GM12878 (cell line): ENCODE results near the gene HHIPL1. TPM values are rescaled to one million over a fixed set of nuclear protein-coding genes. Genes with fewer than 3 reads are reported as not detected.

Experiments used
- ATAC-seq: fragments of 200-7000 bp; cut with Tn5 transposase; 3 replicates; pipeline ENCODE4 v1.9.1; 2020; ENCODE audit warnings: mild to moderate bottlenecking, moderate library complexity
- BruUV-seq: library from RNA; stranded (reverse); fragments of 400-500 nt; replicated peaks from 2 replicates; lab custom pipeline; 2021; lab: Mats Ljungman, UMichigan
- CTCF ChIA-PET: fragments of 300-600 bp; sonication (Branson Sonifier 250); formaldehyde crosslinking; extraction: SDS; loops from one replicate; lab custom pipeline; 2021; ENCODE audit warnings: inconsistent platforms; lab: Yijun Ruan, JAX
- POLR2A ChIA-PET: fragments of 350-600 bp; formaldehyde crosslinking; extraction: SDS; loops from one replicate; lab custom pipeline; 2021; ENCODE audit warnings: inconsistent platforms; lab: Charles Lee
- RAD21 ChIA-PET: fragments of 300-600 bp; sonication (Branson Sonifier 250); formaldehyde crosslinking; loops from one replicate; lab custom pipeline; 2023; ENCODE audit warnings: antibody characterized with exemption; ENCODE audit not compliant: unreplicated experiment; lab: Charles Lee
- SMC1A ChIA-PET: fragments of 300-600 bp; sonication (Branson Sonifier 250); formaldehyde crosslinking; loops from one replicate; lab custom pipeline; 2023; ENCODE audit not compliant: unreplicated experiment, uncharacterized antibody; lab: Charles Lee
- DNase-seq: peaks from one replicate; pipeline ENCODE4 v3.0.0-alpha.2; 2011; ENCODE audit warnings: low read depth, low spot score
- FAIRE-seq: peaks from 3 replicates; lab custom pipeline; 2011; peaks lifted over from hg19 to GRCh38; lab: Jason Lieb, UNC
- H2AFZ ChIP-seq: 2 replicates; pipeline ENCODE4 v1.6.0; 2011; ENCODE audit warnings: low read depth, low read length, control low read depth; ENCODE audit not compliant: control insufficient read depth
- H3K27ac ChIP-seq: 2 replicates; pipeline ENCODE4 v1.5.1; 2011; ENCODE audit warnings: control low read depth; ENCODE audit not compliant: control insufficient read depth, insufficient read depth
- H3K27me3 ChIP-seq, 2 experiments: replicated peaks in 1 of 2; 2 replicates each; pipeline versions ENCODE4 v1.6.0 to v1.6.1; 2011; ENCODE audit warnings: low read length in 1 of 2; ENCODE audit not compliant: control insufficient read depth in 2 of 2, insufficient read depth in 2 of 2
- H3K36me3 ChIP-seq, 2 experiments: 2 replicates each; pipeline ENCODE4 v1.5.1; 2011; ENCODE audit warnings: low read length in 1 of 2; ENCODE audit not compliant: control insufficient read depth in 2 of 2, insufficient read depth in 2 of 2
- H3K4me1 ChIP-seq: 2 replicates; pipeline ENCODE4 v1.6.1; 2011; ENCODE audit warnings: mild to moderate bottlenecking, low read length, moderate library complexity, mixed read lengths; ENCODE audit not compliant: control insufficient read depth, insufficient read depth
- H3K4me2 ChIP-seq: 2 replicates; pipeline ENCODE4 v1.6.0; 2011; ENCODE audit warnings: control low read depth; ENCODE audit not compliant: control insufficient read depth, insufficient read depth
- H3K4me3 ChIP-seq: fragments of 200-600 bp; sonication (generic); 2 replicates; pipeline ENCODE4 v1.5.1; 2016
- H3K79me2 ChIP-seq: 2 replicates; pipeline ENCODE4 v1.6.0; 2011; ENCODE audit warnings: low read length; ENCODE audit not compliant: control insufficient read depth, insufficient read depth
- H3K9ac ChIP-seq: 2 replicates; pipeline ENCODE4 v1.8.0; 2011; ENCODE audit warnings: low read length, control low read depth, mixed read lengths; ENCODE audit not compliant: control insufficient read depth, insufficient read depth
- H3K9me3 ChIP-seq: replicated peaks from 3 replicates; pipeline ENCODE4 v1.5.1; 2011; ENCODE audit warnings: mild to moderate bottlenecking, low read length; ENCODE audit not compliant: control insufficient read depth, insufficient read depth
- H4K20me1 ChIP-seq: 2 replicates; pipeline ENCODE4 v1.6.0; 2011; ENCODE audit not compliant: control insufficient read depth, insufficient read depth
- EED ChIP-seq: sonication (generic); IDR thresholded peaks from 2 replicates; pipeline ENCODE4 v1.6.1; 2016; ENCODE audit warnings: antibody characterized with exemption, low read depth
- HDAC2 ChIP-seq: fragments of 200-600 bp; sonication (generic); IDR thresholded peaks from 2 replicates; pipeline ENCODE4 v1.6.1; 2017
- RB1 ChIP-seq: fragments of 450-650 bp; formaldehyde crosslinking; IDR thresholded peaks from 2 replicates; pipeline ENCODE4 v1.6.1; 2017; ENCODE audit warnings: mild to moderate bottlenecking, borderline replicate concordance
- SMAD1 ChIP-seq: fragments of 450-650 bp; IDR thresholded peaks from 2 replicates; pipeline ENCODE4 v1.6.1; 2018; ENCODE audit warnings: mild to moderate bottlenecking, low read depth; ENCODE audit not compliant: partially characterized antibody
- YY1 ChIP-seq: IDR thresholded peaks from 2 replicates; pipeline ENCODE4 v1.6.1; 2011; ENCODE audit warnings: low read depth, mild to moderate bottlenecking, low read length
- WGBS: methylation state at CpG from one replicate; pipeline ENCODE4 v1.1.6; 2016; ENCODE audit warnings: low lambda C conversion rate; ENCODE audit not compliant: insufficient replicate concordance, insufficient coverage; ENCODE audit errors: missing lambda C conversion rate; 5-methylcytosine and 5-hydroxymethylcytosine counted together
- in situ Hi-C: fragments of 300-500 bp; cut with MboI; formaldehyde crosslinking; loops from 9 replicates; pipeline ENCODE4 v1.14.3; 2018; ENCODE audit warnings: mixed read lengths
- intact Hi-C: fragments of 100-400 bp; cut with micrococcal nuclease; formaldehyde crosslinking; loops from one replicate; pipeline ENCODE4 v1.14.2; 2022; ENCODE audit not compliant: unreplicated experiment
- polyA plus RNA-seq, 11 experiments: library from polyadenylated mRNA; depleted of rRNA in 4 of 11; unstranded in 6 of 11; stranded (reverse) in 5 of 11; fragments of >200 nt; fragmentation: Nextera tagmentation in 4 of 11; fragmentation: Illumina TruSeq in 1 of 11; extraction: Ambion mirVana in 4 of 11; extraction: Trizol in 1 of 11; gene quantifications; 1 replicate in 1 of 11; 2 replicates in 10 of 11; pipeline versions ENCODE4 v1.2.1 to v1.2.3, GENCODE V29; 2011 to 2016; ENCODE audit warnings: inconsistent platforms in 2 of 11, missing spikeins in 2 of 11, low read depth in 1 of 11
- total RNA-seq, 4 experiments: library from RNA; depleted of rRNA in 3 of 4; stranded (reverse); fragments of >200 nt in 3 of 4; fragmentation: Illumina TruSeq in 1 of 4; extraction: Trizol in 1 of 4; gene quantifications; 2 replicates each; pipeline versions ENCODE4 v1.2.1 to v1.2.3, GENCODE V29; 2013 to 2021
- TF ChIP-seq, protein P1 (sequence below): fragments of 450-650 bp; IDR thresholded peaks from 2 replicates; pipeline ENCODE4 v1.6.1; 2017; ENCODE audit warnings: low read depth, mild to moderate bottlenecking, moderate library complexity
- TF ChIP-seq, protein P2 (sequence below), 3 experiments: IDR thresholded peaks in 2 of 3; conservative IDR thresholded peaks in 1 of 3; 2 replicates each; pipeline ENCODE4 v1.5.1; 2011; ENCODE audit warnings: low read depth in 3 of 3, low read length in 3 of 3, mild to moderate bottlenecking in 3 of 3, control low read depth in 2 of 3, moderate library complexity in 2 of 3, inconsistent platforms in 1 of 3, mixed read lengths in 1 of 3; ENCODE audit not compliant: control insufficient read depth in 2 of 3, insufficient read depth in 1 of 3; ENCODE audit errors: extremely low read depth in 1 of 3
- TF ChIP-seq, protein P3 (sequence below): fragments of 450-650 bp; formaldehyde crosslinking; IDR thresholded peaks from 2 replicates; pipeline ENCODE4 v1.4.0; 2022; ENCODE audit warnings: mild to moderate bottlenecking, moderate library complexity

Gene HHIPL1
- total and polyA plus RNA-seq, 10 of the 15 experiments (the other 5 are each of a cell fraction or from before 2014, with no cell fraction given), result 0.09 TPM; not detected in 9

DNA sequence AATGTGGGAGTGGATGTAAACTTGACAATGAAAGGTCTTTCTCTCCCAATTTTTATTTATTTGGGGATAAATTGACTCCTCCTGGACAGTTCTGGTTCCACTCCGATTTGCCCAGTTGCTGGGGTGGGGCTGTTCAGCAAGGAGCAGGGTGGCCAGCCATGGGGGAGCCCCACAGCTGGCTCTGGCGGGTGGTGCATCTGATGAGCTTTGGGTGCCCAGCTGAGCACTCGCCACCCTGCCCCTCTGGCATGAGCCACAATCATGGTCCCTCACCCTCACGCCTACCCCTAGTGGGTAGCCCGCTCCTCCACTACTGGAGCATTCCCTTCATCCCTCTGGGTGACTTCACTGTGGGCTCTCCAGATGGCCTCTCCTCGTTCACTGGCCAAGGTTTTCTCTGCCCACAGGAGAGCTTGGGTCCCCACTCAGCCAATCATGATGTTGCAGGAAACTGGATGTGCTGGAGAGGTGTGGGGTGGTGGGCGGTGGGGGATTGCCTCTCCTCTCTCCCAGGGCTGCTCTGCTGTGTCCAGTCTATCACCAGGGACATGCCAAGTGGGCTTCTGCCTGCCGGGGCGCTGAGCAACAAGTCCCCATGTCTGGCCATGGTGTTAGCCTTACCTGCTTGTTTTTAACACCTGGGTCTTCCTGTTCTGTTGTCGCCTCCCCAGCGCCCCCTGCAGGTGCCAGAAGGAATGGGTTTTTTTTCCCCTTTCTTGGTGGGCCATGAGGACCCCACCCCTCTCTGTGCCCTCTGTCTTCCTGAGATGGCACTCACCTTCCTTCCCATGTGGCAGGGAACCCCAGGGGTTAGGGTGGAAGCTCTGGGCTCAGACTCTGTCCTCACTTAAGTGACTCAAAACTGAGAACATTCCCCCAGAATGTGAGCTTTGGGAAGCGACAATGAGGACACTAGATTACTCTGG lies 42.6 kb downstream of the HHIPL1 start:
- TF ChIP-seq, protein P1, sequence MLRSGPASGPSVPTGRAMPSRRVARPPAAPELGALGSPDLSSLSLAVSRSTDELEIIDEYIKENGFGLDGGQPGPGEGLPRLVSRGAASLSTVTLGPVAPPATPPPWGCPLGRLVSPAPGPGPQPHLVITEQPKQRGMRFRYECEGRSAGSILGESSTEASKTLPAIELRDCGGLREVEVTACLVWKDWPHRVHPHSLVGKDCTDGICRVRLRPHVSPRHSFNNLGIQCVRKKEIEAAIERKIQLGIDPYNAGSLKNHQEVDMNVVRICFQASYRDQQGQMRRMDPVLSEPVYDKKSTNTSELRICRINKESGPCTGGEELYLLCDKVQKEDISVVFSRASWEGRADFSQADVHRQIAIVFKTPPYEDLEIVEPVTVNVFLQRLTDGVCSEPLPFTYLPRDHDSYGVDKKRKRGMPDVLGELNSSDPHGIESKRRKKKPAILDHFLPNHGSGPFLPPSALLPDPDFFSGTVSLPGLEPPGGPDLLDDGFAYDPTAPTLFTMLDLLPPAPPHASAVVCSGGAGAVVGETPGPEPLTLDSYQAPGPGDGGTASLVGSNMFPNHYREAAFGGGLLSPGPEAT, result no peak
- TF ChIP-seq RB1 (no peak), YY1 (no peak), EED (no peak), HDAC2 (no peak), SMAD1 (no peak)
- TF ChIP-seq, protein P2, sequence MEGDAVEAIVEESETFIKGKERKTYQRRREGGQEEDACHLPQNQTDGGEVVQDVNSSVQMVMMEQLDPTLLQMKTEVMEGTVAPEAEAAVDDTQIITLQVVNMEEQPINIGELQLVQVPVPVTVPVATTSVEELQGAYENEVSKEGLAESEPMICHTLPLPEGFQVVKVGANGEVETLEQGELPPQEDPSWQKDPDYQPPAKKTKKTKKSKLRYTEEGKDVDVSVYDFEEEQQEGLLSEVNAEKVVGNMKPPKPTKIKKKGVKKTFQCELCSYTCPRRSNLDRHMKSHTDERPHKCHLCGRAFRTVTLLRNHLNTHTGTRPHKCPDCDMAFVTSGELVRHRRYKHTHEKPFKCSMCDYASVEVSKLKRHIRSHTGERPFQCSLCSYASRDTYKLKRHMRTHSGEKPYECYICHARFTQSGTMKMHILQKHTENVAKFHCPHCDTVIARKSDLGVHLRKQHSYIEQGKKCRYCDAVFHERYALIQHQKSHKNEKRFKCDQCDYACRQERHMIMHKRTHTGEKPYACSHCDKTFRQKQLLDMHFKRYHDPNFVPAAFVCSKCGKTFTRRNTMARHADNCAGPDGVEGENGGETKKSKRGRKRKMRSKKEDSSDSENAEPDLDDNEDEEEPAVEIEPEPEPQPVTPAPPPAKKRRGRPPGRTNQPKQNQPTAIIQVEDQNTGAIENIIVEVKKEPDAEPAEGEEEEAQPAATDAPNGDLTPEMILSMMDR (IDR thresholded peaks at IDR 0.05 in 2 of 3, conservative IDR thresholded peaks at IDR 0.05 in 1 of 3; ENCODE audit: control insufficient read depth in 2 of 3, extremely low read depth in 1 of 3, insufficient read depth in 1 of 3, low read depth in 3 of 3, low read length in 3 of 3), result peak; percentile 44 to 73 (median 70)
- TF ChIP-seq, protein P3, sequence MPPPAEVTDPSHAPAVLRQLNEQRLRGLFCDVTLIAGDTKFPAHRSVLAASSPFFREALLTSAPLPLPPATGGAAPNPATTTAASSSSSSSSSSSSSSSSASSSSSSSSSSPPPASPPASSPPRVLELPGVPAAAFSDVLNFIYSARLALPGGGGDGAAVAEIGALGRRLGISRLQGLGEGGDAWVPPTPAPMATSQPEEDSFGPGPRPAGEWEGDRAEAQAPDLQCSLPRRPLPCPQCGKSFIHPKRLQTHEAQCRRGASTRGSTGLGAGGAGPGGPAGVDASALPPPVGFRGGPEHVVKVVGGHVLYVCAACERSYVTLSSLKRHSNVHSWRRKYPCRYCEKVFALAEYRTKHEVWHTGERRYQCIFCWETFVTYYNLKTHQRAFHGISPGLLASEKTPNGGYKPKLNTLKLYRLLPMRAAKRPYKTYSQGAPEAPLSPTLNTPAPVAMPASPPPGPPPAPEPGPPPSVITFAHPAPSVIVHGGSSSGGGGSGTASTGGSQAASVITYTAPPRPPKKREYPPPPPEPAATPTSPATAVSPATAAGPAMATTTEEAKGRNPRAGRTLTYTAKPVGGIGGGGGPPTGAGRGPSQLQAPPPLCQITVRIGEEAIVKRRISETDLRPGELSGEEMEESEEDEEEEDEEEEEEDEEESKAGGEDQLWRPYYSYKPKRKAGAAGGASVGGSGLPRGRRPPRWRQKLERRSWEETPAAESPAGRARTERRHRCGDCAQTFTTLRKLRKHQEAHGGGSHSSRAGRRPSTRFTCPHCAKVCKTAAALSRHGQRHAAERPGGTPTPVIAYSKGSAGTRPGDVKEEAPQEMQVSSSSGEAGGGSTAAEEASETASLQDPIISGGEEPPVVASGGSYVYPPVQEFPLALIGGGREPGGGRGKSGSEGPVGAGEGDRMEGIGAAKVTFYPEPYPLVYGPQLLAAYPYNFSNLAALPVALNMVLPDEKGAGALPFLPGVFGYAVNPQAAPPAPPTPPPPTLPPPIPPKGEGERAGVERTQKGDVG, result no peak
- no TSS peak for BruUV-seq
- H3K27ac ChIP-seq, result no peak overlapping the region
- no peaks in the 10 kb centered on the region for H3K9me3 ChIP-seq
- H3K36me3 ChIP-seq, result no peaks in the 10 kb centered on the region
- ChIA-PET RAD21 (interaction anchor here (0.6 kb wide), 1 partner anchor 19 kb away, joined by 3 read pairs; no protein-coding TSS in a partner anchor), POLR2A (no interaction called here), SMC1A (no interaction called here), CTCF (interaction anchor here (0.6 to 1.7 kb wide), 11 partner anchors 8 to 195 kb away, joined by 3 to 7 read pairs (median 3); no protein-coding TSS in a partner anchor)
- intact Hi-C loops (no loop called here), in situ Hi-C loops (no loop called here)
- no peak overlapping the region for H3K9ac ChIP-seq
- H3K79me2 ChIP-seq, result no peaks in the 10 kb centered on the region
- FAIRE-seq (no peak), ATAC-seq (no peak), DNase-seq (no peak)
- H2AFZ ChIP-seq, result no peak overlapping the region
- peaks cover 0 to 2% of the 10 kb centered on the region in 2 experiments for H3K27me3 ChIP-seq
- 27% methylated on average over 12 of the region's 12 CpGs for WGBS
- no peak overlapping the region for H3K4me2 ChIP-seq
- H3K4me1 ChIP-seq, result peaks cover 4% of the 10 kb centered on the region
- H4K20me1 ChIP-seq, result no peaks in the 10 kb centered on the region; the same call in 1 of the 2 replicates
- no peak overlapping the region for H3K4me3 ChIP-seq
